Transverse colon (tissue), 4 donors: ENCODE data around the gene SHISA8.

ENCODE experiments used
- CTCF ChIP-seq, 5 experiments: fragments of 200-600 bp in 3 of 5; fragments of 450-650 bp in 2 of 5; sonication (generic) in 3 of 5; IDR thresholded peaks; 1 replicate in 2 of 5; 2 replicates in 3 of 5; pipeline ENCODE4 v1.5.1; 2016 to 2017; ENCODE audit warnings: antibody characterized with exemption in 5 of 5, inconsistent platforms in 3 of 5, mild to moderate bottlenecking in 2 of 5, moderate library complexity in 1 of 5
- EP300 ChIP-seq: sonication (generic); formaldehyde crosslinking; IDR thresholded peaks from one replicate; pipeline ENCODE4 v1.6.1; 2017; ENCODE audit warnings: antibody characterized with exemption, low read depth
- POLR2A ChIP-seq: fragments of 450-650 bp; IDR thresholded peaks from one replicate; pipeline ENCODE4 v1.6.1; 2016; ENCODE audit warnings: antibody characterized with exemption, mild to moderate bottlenecking, moderate library complexity
- POLR2AphosphoS5 ChIP-seq, 3 donors: sonication (generic); formaldehyde crosslinking; IDR thresholded peaks; one replicate each; pipeline ENCODE4 v1.6.1; 2016; ENCODE audit warnings: antibody characterized with exemption in 3 of 3

- TF ChIP-seq POLR2AphosphoS5 (IDR thresholded peaks at IDR 0.05), result no peak
- TF ChIP-seq CTCF (IDR thresholded peaks at IDR 0.05), result no peak
- TF ChIP-seq EP300, result no peak
- TF ChIP-seq POLR2A, result no peak
Measured at GRCh38 chr22:41899992-41900651, 14.8 kb downstream of the SHISA8 start.
